Measurements from ENCODE around the gene CPLANE2.

The CPLANE2 gene

GRCh38 chr1:16236511-16237342 is at the start of gene CPLANE2:
Gene CPLANE2, minus strand, starts transcription at chr1:16237183. Its CDS starts 441 bp downstream, at chr1:16236742.
- peak within 1 kb of the TSS; percentile 76 for H3K4me3 ChIP-seq (ENCODE audit: low read depth, low read length)
- TF ChIP-seq, protein P1, sequence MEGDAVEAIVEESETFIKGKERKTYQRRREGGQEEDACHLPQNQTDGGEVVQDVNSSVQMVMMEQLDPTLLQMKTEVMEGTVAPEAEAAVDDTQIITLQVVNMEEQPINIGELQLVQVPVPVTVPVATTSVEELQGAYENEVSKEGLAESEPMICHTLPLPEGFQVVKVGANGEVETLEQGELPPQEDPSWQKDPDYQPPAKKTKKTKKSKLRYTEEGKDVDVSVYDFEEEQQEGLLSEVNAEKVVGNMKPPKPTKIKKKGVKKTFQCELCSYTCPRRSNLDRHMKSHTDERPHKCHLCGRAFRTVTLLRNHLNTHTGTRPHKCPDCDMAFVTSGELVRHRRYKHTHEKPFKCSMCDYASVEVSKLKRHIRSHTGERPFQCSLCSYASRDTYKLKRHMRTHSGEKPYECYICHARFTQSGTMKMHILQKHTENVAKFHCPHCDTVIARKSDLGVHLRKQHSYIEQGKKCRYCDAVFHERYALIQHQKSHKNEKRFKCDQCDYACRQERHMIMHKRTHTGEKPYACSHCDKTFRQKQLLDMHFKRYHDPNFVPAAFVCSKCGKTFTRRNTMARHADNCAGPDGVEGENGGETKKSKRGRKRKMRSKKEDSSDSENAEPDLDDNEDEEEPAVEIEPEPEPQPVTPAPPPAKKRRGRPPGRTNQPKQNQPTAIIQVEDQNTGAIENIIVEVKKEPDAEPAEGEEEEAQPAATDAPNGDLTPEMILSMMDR (IDR thresholded peaks at IDR 0.05; ENCODE audit: low read depth, low read length, missing control alignments), result no peak
- DNase-seq (ENCODE audit: low read depth), result peak; percentile 79

- DNase-seq (ENCODE audit: low read depth), result no peak
- TF ChIP-seq, protein P1 (IDR thresholded peaks at IDR 0.05; ENCODE audit: low read depth, low read length, missing control alignments), result no peak
- H3K4me3 ChIP-seq (ENCODE audit: low read depth, low read length), result no peak overlapping the region
Measured at GRCh38 chr1:16286122-16286521, 49.1 kb upstream of the CPLANE2 start.

GRCh38 chr1:16281765-16282164 is 44.8 kb upstream of the CPLANE2 start:
- no peak for DNase-seq (ENCODE audit: low read depth)
- TF ChIP-seq, protein P1 (IDR thresholded peaks at IDR 0.05; ENCODE audit: low read depth, low read length, missing control alignments), result no peak
- no peak overlapping the region for H3K4me3 ChIP-seq (ENCODE audit: low read depth, low read length)

- DNase-seq (ENCODE audit: low read depth), result no peak
- H3K4me3 ChIP-seq (ENCODE audit: low read depth, low read length), result no peak overlapping the region
- TF ChIP-seq, protein P1 (IDR thresholded peaks at IDR 0.05; ENCODE audit: low read depth, low read length, missing control alignments), result no peak
Measured at GRCh38 chr1:16279186-16279585, 42.2 kb upstream of the CPLANE2 start.

DNA sequence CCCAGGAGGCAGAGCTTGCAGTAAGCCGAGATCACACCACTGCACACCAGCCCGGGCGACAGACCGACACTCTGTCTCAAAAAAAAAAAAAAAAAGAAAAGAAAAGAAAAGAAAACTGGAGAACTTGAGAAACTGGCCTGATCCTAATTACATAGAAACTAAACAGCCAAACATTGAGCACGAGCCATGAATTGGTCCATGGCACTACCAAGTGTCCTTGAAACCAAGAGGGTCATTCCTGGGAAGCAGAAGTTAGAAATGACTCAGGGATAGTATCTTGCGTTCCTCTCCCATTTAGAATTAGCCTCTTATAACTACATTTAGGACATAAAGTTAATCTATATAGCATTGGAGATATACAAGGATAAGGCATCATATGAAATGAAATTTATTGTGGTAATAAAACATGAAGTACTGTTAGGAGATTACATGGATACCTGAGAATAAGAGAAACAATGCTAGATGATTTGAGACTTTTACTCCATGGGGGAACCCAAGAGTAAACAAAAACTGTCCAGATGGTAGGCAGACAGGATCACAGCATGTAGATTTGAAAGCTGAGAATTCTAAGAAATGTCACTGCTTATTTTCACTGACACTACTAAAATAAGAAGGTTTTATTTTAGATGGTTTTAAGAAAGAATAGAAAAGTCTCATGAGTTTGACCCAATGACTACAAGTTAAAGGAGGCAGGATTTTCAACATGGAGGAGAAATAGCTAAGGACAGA is 39.5 kb upstream of the CPLANE2 start:
- H3K4me3 ChIP-seq (ENCODE audit: low read depth, low read length), result no peak overlapping the region
- no peak for DNase-seq (ENCODE audit: low read depth)
- TF ChIP-seq, protein P1 (IDR thresholded peaks at IDR 0.05; ENCODE audit: low read depth, low read length, missing control alignments), result no peak

DNA sequence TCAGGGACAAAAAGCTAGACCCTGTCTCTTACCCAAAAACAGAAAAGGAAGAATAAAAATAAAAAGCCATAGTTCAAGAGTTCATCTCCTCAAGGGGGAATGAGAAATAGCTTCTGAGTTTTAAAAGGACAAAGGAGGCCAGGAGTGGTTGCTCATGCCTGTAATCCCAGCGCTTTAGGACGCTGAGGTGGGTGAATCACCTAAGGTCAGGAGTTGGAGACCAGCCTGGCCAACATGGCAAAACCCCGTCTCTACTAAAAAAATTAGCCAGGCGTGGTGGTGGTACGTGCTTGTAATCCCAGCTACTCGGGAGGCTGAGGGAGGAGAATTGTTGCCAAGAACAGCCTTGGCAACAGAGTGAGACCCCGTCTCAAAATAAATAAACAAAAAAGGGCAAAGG is 38.6 kb upstream of the CPLANE2 start:
- TF ChIP-seq, protein P1 (IDR thresholded peaks at IDR 0.05; ENCODE audit: low read depth, low read length, missing control alignments), result no peak
- H3K4me3 ChIP-seq (ENCODE audit: low read depth, low read length), result no peak overlapping the region
- DNase-seq (ENCODE audit: low read depth), result no peak

All from GM12864 (cell line).